Left lung (tissue), 10 donors: ENCODE results near the gene TOP2A. TPM values are rescaled to one million over a fixed set of nuclear protein-coding genes. Genes with fewer than 3 reads are reported as not detected.

Experiments
- ATAC-seq: fragments of 200-7000 bp; cut with Tn5 transposase; one replicate; pipeline ENCODE4 v1.9.1; 2020; ENCODE audit warnings: moderate library complexity
- DNase-seq, 4 donors: peaks; one replicate each; pipeline ENCODE4 v3.0.0-alpha.2; 2013 to 2020
- H3K27ac ChIP-seq, 2 donors: fragments of 200-600 bp; sonication (generic) in 1 of 2; one replicate each; pipeline versions ENCODE4 v1.5.0 to v1.8.0; 2020 to 2021
- H3K27me3 ChIP-seq, 2 donors: fragments of 200-600 bp; sonication (generic) in 1 of 2; one replicate each; pipeline versions ENCODE4 v1.5.0 to v1.8.0; 2020 to 2021
- H3K36me3 ChIP-seq, 2 donors: fragments of 200-600 bp; sonication (generic) in 1 of 2; one replicate each; pipeline versions ENCODE4 v1.5.0 to v1.8.0; 2020 to 2021
- H3K4me1 ChIP-seq, 2 donors: fragments of 200-600 bp; one replicate each; pipeline ENCODE4 v1.8.0; 2021
- H3K4me3 ChIP-seq, 2 donors: fragments of 200-600 bp; sonication (generic) in 1 of 2; one replicate each; pipeline versions ENCODE4 v1.5.0 to v1.8.0; 2020 to 2021; ENCODE audit warnings: mild to moderate bottlenecking in 1 of 2
- H3K9me3 ChIP-seq, 2 donors: fragments of 200-600 bp; sonication (generic) in 1 of 2; one replicate each; pipeline versions ENCODE4 v1.5.0 to v1.8.0; 2020 to 2021
- CTCF ChIP-seq, 2 donors: fragments of 200-600 bp; sonication (generic) in 1 of 2; IDR thresholded peaks; one replicate each; pipeline versions ENCODE4 v1.5.0 to v1.8.0; 2021; ENCODE audit warnings: antibody characterized with exemption in 2 of 2
- intact Hi-C, 2 donors: fragments of 100-400 bp; cut with DNase I; formaldehyde crosslinking; loops; one replicate each; pipeline versions ENCODE4 v1.11.2 to v1.14.2; 2022
- polyA plus RNA-seq, 6 donors: library from polyadenylated mRNA; unstranded; fragments of 120-200 nt; gene quantifications; one replicate each; pipeline ENCODE4 v1.2.1, GENCODE V29; 2013; ENCODE audit not compliant: insufficient read length in 6 of 6
- total RNA-seq, 2 donors: library from RNA; stranded (reverse); fragmentation: NEBNext Ultra II Directional; extraction: Animal tissue kit (Norgen Biotek cat#: 25700); gene quantifications; one replicate each; pipeline ENCODE4 v1.2.1, GENCODE V29; 2021
- donor health status: DM: no; HTN: yes; CAD: no.
- donor health status: DM: no; HTN: no; CAD: no.

TOP2A gene
- total and polyA plus RNA-seq, 8 donors: 18.1 to 314 (median 139) TPM

- TF ChIP-seq CTCF (IDR thresholded peaks at IDR 0.05): no peak
- H3K9me3 ChIP-seq: no peaks in the 10 kb centered on the region
- peak in 2 of 4 donors; percentile 33 to 54 for DNase-seq
- H3K4me1 ChIP-seq: peaks cover 38 to 85% of the 10 kb centered on the region in 2 donors
- no peaks in the 10 kb centered on the region for H3K27me3 ChIP-seq
- peaks cover 0 to 88% of the 10 kb centered on the region in 2 donors for H3K36me3 ChIP-seq
- no peak overlapping the region for H3K4me3 ChIP-seq
- peak overlapping the region in 1 of 2 donors; percentile 49 for H3K27ac ChIP-seq
- ATAC-seq: no peak
- intact Hi-C loops: loop anchor here (5.0 to 10.0 kb wide), 2 partner anchors 44 to 47 kb away; partner anchors contain the start of gene RARA (in 2 of the 2)
These were observed 66.1 kb downstream of the TOP2A start for GRCh38 chr17:40351359-40352236.

- Histone ChIP-seq H3K27ac (peak overlapping the region in 1 of 2 donors; percentile 49), H3K36me3 (peaks cover 0 to 80% of the 10 kb centered on the region in 2 donors), H3K4me3 (no peak overlapping the region), H3K4me1 (peaks cover 46 to 93% of the 10 kb centered on the region in 2 donors), H3K27me3 (no peaks in the 10 kb centered on the region), H3K9me3 (no peaks in the 10 kb centered on the region)
- intact Hi-C loops: loop anchor here (5.0 to 10.0 kb wide), 2 partner anchors 44 to 46 kb away; partner anchors contain the start of gene RARA (in 2 of the 2)
- TF ChIP-seq CTCF (IDR thresholded peaks at IDR 0.05): no peak
- ATAC-seq: no peak
- DNase-seq: peak in 1 of 4 donors; percentile 47
These were observed 66.9 kb downstream of the TOP2A start for GRCh38 chr17:40350689-40351358.

GRCh38 chr17:40349895-40350688 lies 67.6 kb downstream of the TOP2A start:
- H3K4me3 ChIP-seq: no peak overlapping the region
- peaks cover 51 to 94% of the 10 kb centered on the region in 2 donors for H3K4me1 ChIP-seq
- intact Hi-C loops: loop anchor here (5.0 to 10.0 kb wide), 2 partner anchors 43 to 45 kb away; partner anchors contain the start of gene RARA (in 2 of the 2)
- ATAC-seq: no peak
- H3K27me3 ChIP-seq: no peaks in the 10 kb centered on the region
- H3K9me3 ChIP-seq: no peaks in the 10 kb centered on the region
- no peak for TF ChIP-seq CTCF (IDR thresholded peaks at IDR 0.05)
- DNase-seq: peak in 3 of 4 donors; percentile 44 to 68 (median 61)
- peaks cover 0 to 72% of the 10 kb centered on the region in 2 donors for H3K36me3 ChIP-seq
- peak overlapping the region in 1 of 2 donors; percentile 100 for H3K27ac ChIP-seq

GRCh38 chr17:40349477-40349894 lies 68.2 kb downstream of the TOP2A start:
- peak overlapping the region in 1 of 2 donors; percentile 100 for H3K27ac ChIP-seq

More at GRCh38 chr17:40349477-40349894, 68.2 kb downstream of the TOP2A start:
- DNase-seq: peak in 1 of 4 donors; percentile 41
- Histone ChIP-seq H3K27me3 (no peaks in the 10 kb centered on the region), H3K36me3 (peaks cover 0 to 66% of the 10 kb centered on the region in 2 donors), H3K9me3 (no peaks in the 10 kb centered on the region), H3K4me1 (peaks cover 57 to 94% of the 10 kb centered on the region in 2 donors), H3K4me3 (no peak overlapping the region)
- intact Hi-C loops: no loop called here
- peak; percentile 0 for ATAC-seq
- no peak for TF ChIP-seq CTCF (IDR thresholded peaks at IDR 0.05)
